ENCODE results near the gene TMPRSS7.

- no peak for TF ChIP-seq CTCF (IDR thresholded peaks at IDR 0.05 in 8 of 11, conservative IDR thresholded peaks at IDR 0.05 in 3 of 11)
- no peak for TF ChIP-seq POLR2A (IDR thresholded peaks at IDR 0.05)
Observed at GRCh38 chr3:112123548-112123947, 89.0 kb downstream of the TMPRSS7 start.
